Ramos (cell line): ENCODE data around the gene FAM228A.

Experiments used
- in situ Hi-C: fragments of 300-500 bp; cut with MboI; formaldehyde crosslinking; loops from one replicate; pipeline ENCODE4 v1.14.3; 2022; ENCODE audit warnings: low sequenced_read_pairs; ENCODE audit not compliant: unreplicated experiment

The FAM228A gene

DNA sequence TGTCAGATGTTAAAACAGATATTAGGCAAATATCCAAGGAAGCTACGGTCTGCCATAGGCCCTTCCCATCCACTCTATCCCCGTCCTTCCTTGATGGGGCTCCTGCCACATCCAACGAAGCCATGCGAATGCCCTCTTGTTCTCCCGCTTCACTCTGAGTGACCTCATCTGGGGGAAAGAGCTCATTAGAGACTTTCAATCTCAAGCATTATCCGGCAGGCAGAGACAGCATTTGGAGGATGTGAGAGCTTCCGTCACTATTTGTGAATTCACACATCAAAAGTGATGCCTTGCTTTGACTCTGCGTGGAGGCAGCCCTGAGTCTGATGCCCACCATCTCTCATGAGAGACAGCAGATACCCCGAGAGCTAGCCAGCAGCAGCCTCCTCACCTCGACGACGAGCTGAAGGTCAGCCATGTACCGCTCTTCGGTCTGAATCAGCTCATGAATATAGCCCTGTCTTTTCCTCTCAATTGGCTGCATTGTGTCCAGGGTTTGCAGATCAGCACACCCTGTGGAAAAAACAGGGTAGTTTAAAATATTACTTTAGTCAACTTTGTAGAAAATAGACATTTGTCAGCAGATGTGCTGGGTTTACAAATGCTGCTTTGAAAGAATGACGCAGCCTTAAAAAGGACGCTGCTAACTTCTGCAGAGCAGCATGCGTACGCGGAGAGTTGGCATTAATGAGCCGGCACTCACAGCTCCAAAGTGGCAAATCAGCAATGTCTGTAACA, 45.9 kb downstream of the FAM228A start:
- in situ Hi-C loops, result no loop called here

DNA sequence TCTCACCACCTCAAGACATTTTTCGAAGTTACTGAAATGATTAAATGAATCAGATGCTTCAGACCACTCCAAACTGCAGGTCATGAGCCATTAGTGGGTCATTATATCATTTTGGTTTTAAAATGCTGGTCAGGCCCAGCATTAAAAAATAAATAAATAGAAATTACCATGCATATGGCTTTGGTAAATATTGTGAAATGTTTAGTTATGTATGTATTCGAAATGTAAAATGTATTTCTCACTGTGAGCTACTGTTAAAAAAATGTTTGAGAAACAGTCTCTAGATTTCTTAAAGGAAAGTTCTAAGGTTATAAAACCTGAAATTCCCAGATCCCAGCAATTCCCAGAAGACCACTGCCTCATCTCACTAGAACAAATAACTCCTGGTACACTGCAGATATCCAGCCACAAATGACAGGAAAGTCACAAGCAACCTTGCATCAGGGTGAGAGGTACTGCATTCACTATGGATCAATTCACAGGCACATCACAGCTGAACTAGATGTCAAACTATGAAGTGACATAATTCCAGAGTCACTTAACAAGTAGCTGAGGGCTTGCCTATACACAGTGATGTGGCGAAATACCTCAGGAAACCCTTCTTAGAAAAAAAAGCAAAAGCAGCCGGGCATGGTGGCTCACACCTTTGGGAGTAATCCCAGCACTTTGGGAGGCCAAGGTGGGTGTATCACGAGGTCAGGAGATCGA, 46.6 kb downstream of the FAM228A start:
- in situ Hi-C loops, result no loop called here

DNA sequence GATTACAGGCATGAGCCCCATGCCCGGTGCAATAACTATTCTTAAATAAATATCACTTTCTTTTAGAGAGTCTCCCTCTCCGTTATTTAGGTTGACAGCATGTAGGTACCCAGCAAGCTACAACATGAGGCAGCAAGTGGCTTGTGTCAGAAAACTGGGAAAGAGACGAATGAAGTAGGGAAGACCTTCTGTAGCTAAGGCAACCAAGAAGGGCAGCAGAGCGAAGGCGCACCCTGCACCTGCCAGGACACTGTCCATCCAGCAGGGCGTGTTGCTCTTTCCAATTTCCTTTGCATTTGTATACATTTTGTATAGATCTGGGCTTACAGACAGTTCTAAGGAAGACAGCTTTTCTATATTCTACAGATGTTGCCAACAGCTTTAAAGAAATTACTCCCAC, 48.1 kb downstream of the FAM228A start:
- in situ Hi-C loops, result no loop called here

DNA sequence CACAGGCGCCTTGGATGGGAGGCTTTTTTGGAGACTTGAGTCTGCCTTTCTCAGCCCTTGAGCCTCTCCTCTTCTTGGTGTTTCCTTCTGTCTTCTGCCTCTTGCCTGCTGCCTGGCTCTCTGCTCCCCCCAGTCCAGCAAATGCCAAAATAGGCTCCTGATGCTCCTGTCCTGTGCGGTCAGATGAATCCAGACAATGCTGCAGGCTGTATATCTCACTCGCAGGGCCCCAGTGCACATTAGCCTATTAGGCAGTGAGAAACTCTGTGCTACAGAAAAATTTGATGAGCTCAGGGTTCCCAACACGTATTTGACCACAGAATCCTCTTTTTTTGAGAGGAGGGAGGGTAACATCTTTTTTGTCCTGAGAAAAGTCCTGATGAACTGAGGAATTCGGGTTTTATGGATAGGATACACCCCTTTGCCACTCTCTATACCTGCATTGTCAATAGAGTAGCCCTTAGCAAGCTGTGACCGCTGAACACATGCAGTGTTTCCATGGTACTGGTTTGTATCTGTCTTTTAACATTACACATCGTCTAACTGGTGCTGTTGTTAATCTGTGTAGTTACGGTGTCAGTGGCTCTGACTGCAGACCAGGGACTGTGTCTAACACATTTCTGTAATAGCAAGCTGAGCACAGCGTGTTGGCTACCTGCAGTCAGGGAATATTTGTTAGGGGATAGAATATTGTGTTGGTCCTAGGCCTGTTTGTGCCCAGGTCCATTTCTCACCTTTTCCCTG, 50.8 kb downstream of the FAM228A start:
- in situ Hi-C loops, result no loop called here

DNA sequence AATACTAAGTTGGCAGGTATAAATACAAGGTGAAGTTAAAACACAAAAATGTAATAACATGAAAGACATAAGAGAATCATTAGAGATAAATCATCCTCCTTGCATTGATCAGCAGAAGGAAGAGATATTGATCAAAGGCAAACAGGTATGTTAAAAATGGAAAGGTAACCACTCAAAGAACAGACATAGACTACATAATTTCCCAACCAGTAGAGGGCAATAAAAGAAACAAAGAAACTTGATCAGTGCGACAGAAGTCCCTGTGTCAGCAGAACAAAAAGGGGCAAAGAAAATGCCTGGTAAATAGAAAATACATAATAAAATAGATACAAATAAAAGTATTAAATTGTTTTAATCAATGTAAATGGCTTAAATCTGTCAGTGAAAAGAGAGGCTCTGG, 53.6 kb downstream of the FAM228A start:
- in situ Hi-C loops, result no loop called here

DNA sequence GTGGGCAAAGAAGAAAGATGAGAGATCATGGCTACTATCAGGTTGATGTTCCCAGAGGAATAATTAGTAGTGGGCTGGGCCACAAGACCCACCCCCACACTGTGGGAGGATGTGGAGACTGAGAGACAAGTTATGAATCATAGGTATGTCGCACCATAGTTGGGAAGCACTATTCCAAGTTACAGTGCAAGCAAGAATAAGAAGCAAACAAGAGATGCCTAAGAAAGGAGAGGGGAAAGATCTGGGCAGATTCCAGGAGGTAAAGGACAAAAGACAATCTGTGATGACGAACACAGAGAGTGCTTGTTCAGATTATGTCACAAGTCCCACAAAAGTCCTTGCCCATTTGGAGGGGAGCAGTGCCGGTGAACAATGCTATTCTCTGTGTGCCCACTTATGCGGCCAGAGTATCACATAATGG, 56.6 kb downstream of the FAM228A start:
- in situ Hi-C loops, result no loop called here

DNA sequence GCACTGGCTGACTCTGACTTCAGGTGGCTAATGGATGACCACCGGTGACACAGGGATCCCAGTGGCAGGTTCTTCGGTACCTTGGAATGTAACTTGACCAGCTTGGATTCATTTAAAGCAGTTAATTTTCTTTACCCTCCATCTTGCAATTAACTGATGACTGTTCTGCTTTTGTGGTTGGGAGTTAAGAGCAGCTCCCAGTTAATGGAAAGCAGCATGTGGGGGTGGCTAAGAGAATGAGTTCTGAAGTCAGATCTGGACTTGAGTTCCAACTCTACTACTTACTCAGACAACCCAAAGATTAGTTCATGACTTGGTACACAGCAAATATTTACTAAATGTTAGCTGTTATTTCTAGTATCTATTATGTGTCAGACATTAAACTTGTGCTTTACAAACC, 58.5 kb downstream of the FAM228A start:
- in situ Hi-C loops, result no loop called here

DNA sequence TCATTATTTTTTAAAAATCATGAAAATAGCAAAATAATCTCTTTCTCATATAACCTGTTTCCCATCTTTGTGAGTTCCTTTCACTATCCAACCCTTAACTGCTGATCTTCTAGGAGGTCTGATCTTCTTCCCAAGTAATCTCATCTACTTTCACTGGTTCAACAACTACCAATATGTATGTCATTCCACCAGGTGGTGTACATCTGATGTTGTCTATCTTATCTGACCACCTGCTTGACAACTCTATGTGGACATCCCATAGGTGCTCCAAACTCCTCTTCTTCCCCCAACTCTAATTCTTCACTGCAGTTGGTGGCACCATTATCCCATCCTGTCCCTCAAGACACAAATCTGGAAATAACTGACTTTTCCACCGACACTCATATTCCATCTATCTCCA, 62.5 kb downstream of the FAM228A start:
- in situ Hi-C loops, result no loop called here

DNA sequence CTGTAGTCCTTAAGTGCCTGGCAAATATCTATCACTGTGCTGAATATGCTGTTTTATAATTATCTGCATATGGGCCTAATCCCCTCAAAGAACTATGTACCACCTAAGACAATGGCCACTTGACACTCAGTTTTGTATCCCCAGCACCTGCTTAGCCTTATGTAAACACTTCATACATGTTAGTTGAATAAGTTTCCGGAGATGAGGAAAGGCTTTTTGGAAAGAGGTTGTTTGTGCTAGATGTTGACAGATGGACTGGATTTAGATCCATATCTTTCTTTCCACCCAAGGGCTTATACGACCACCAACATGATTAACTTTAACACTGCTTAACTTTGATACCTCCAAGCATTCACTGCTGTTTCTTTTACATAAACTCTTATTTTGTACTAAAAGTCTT, 63.3 kb downstream of the FAM228A start:
- in situ Hi-C loops, result no loop called here

DNA sequence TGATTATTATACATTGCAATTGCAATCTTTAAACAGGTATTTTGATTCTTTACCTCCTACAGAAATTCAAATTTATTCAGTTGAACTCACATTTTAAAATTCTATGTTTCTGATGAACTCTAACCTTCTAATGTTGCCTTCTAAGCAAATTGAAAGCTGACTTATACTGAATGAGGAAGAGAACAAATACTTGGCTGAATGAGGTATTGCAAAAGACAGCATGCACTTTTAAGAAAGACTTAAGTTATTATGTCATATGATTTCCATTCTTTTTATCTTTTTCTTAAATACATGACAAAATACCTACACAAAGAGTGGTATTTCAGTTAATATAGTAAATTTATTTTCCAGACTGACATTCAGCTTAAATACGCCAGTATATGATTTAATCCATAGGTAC, 64.7 kb downstream of the FAM228A start:
- in situ Hi-C loops, result no loop called here
